B cell (primary cell): Measurements from ENCODE around the gene HTR3E.
"Not testable (repeated sequence)": the region's sequence is repeated elsewhere in the genome, so short reads cannot be mapped to it uniquely, and the experiment has no call there.

Source experiments
- EZH2 ChIP-seq: IDR thresholded peaks from 2 replicates; pipeline ENCODE4 v1.6.1; 2012; ENCODE audit warnings: borderline replicate concordance, low read depth, mild to moderate bottlenecking, moderate library complexity, low read length; ENCODE audit not compliant: insufficient read depth, poor library complexity, severe bottlenecking
- TF ChIP-seq, protein P1 (sequence below): fragments of 200-600 bp; IDR thresholded peaks from one replicate; pipeline ENCODE4 v1.8.0; 2022; ENCODE audit warnings: antibody characterized with exemption, mild to moderate bottlenecking

DNA sequence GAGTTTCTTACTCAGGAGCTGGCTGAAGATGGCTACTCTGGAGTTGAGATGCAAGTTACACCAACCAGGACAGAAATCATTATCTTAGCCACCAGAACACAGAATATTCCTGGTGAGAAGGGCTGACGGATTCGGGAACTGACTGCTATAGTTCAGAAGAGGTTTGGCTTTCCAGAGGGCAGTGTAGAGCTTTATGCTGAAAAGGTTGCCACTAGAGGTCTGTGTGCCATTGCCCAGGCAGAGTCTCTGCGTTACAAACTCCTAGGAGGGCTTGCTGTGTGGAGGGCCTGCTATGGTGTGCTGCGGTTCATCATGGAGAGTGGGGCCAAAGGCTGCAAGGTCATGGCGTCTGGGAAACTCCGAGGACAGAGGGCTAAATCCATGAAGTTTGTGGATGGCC, 52.9 kb downstream of the HTR3E start:
- TF ChIP-seq, protein P1, sequence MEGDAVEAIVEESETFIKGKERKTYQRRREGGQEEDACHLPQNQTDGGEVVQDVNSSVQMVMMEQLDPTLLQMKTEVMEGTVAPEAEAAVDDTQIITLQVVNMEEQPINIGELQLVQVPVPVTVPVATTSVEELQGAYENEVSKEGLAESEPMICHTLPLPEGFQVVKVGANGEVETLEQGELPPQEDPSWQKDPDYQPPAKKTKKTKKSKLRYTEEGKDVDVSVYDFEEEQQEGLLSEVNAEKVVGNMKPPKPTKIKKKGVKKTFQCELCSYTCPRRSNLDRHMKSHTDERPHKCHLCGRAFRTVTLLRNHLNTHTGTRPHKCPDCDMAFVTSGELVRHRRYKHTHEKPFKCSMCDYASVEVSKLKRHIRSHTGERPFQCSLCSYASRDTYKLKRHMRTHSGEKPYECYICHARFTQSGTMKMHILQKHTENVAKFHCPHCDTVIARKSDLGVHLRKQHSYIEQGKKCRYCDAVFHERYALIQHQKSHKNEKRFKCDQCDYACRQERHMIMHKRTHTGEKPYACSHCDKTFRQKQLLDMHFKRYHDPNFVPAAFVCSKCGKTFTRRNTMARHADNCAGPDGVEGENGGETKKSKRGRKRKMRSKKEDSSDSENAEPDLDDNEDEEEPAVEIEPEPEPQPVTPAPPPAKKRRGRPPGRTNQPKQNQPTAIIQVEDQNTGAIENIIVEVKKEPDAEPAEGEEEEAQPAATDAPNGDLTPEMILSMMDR = not testable (repeated sequence)
- TF ChIP-seq EZH2 = not testable (repeated sequence)
